Hepatocyte (in vitro differentiated cells): Measurements from ENCODE around the gene NDUFB8. TPM values are rescaled to one million over a fixed set of nuclear protein-coding genes. Genes with fewer than 3 reads are reported as not detected.

ENCODE experiments used
- DNase-seq: peaks from one replicate; pipeline ENCODE4 v3.0.0-alpha.2; 2016; ENCODE audit warnings: low spot score
- H2AFZ ChIP-seq: fragments of 200-600 bp; sonication (generic); 2 replicates; pipeline ENCODE4 v1.6.0; 2016; ENCODE audit warnings: antibody characterized with exemption, mild to moderate bottlenecking
- H3K27ac ChIP-seq: fragments of 200-600 bp; sonication (generic); 2 replicates; pipeline ENCODE4 v1.5.1; 2016; ENCODE audit warnings: mild to moderate bottlenecking
- H3K27me3 ChIP-seq: fragments of 200-600 bp; sonication (generic); 2 replicates; pipeline ENCODE4 v1.6.1; 2016
- H3K36me3 ChIP-seq: fragments of 200-600 bp; sonication (generic); replicated peaks from 2 replicates; pipeline ENCODE4 v1.5.1; 2016; ENCODE audit warnings: low read depth; ENCODE audit not compliant: insufficient read depth
- H3K4me1 ChIP-seq: fragments of 200-600 bp; sonication (generic); 2 replicates; pipeline ENCODE4 v1.5.1; 2016; ENCODE audit warnings: mild to moderate bottlenecking, moderate library complexity; ENCODE audit not compliant: insufficient read depth
- H3K4me2 ChIP-seq: fragments of 200-600 bp; sonication (generic); 2 replicates; pipeline ENCODE4 v1.6.0; 2016
- H3K4me3 ChIP-seq: fragments of 200-600 bp; sonication (generic); 2 replicates; pipeline ENCODE4 v1.5.1; 2016; ENCODE audit warnings: mild to moderate bottlenecking
- H3K79me2 ChIP-seq: fragments of 200-600 bp; sonication (generic); 2 replicates; pipeline ENCODE4 v1.6.0; 2017; ENCODE audit warnings: mild to moderate bottlenecking
- H3K9me2 ChIP-seq: fragments of 200-600 bp; sonication (generic); replicated peaks from 2 replicates; pipeline ENCODE4 v1.6.0; 2017; ENCODE audit warnings: mild to moderate bottlenecking; ENCODE audit not compliant: insufficient read depth
- H3K9me3 ChIP-seq: fragments of 200-600 bp; sonication (generic); 2 replicates; pipeline ENCODE4 v1.5.1; 2016; ENCODE audit warnings: low read depth, mild to moderate bottlenecking
- H4K20me1 ChIP-seq: fragments of 200-600 bp; sonication (generic); 2 replicates; pipeline ENCODE4 v1.6.0; 2016; ENCODE audit warnings: mild to moderate bottlenecking; ENCODE audit not compliant: insufficient read depth, poor library complexity, severe bottlenecking
- CTCF ChIP-seq: fragments of 200-600 bp; sonication (generic); IDR thresholded peaks from 2 replicates; pipeline ENCODE4 v1.5.1; 2016; ENCODE audit warnings: antibody characterized with exemption, mild to moderate bottlenecking; ENCODE audit not compliant: poor library complexity
- EZH2 ChIP-seq: fragments of 200-600 bp; sonication (generic); IDR thresholded peaks from 2 replicates; pipeline ENCODE4 v1.6.1; 2016; ENCODE audit warnings: antibody characterized with exemption, mild to moderate bottlenecking, borderline replicate concordance
- EZH2phosphoT487 ChIP-seq: fragments of 200-600 bp; sonication (generic); IDR thresholded peaks from one replicate; pipeline ENCODE4 v1.6.1; 2018; ENCODE audit warnings: antibody characterized with exemption, mild to moderate bottlenecking, low read depth, moderate library complexity; ENCODE audit not compliant: unreplicated experiment, severe bottlenecking
- WGBS: methylation state at CpG from one replicate; pipeline ENCODE4 v1.1.6; 2016; ENCODE audit warnings: low lambda C conversion rate; ENCODE audit errors: missing lambda C conversion rate; 5-methylcytosine and 5-hydroxymethylcytosine counted together
- polyA plus RNA-seq: library from polyadenylated mRNA; unstranded; fragments of >200 nt; fragmentation: Nextera tagmentation; extraction: Ambion mirVana; gene quantifications from 2 replicates; pipeline ENCODE4 v1.2.1, GENCODE V29; 2016
- total RNA-seq: library from RNA; depleted of rRNA; stranded (reverse); fragments of >200 nt; gene quantifications from 2 replicates; pipeline ENCODE4 v1.2.3, GENCODE V29; 2014

The NDUFB8 gene
- total and polyA plus RNA-seq, 2 experiments from 2014 or later = 124 to 355 TPM

DNA sequence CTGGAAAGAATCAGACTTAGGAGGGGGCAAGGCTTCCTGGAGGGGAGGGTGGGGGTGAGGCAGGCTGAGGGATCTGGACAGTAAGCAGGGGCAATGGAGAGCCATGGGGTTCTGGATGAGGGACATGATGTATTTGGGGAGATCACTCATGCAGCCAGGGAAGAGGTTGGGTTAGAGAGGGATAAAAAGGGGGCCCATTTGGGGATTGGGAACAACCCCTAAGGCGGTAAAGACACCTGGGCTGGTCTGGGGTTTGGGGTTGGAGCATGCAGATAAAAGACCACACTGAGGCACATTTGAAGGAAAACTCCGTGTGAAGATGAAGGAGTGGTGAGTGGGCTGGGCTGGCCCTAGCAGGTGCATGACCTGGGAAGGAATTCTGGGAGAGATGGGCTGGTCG is 36.9 kb upstream of the NDUFB8 start:
- H3K4me2 ChIP-seq = no peak overlapping the region
- no peaks in the 10 kb centered on the region for H3K79me2 ChIP-seq
- H3K4me1 ChIP-seq = no peaks in the 10 kb centered on the region
- H3K4me3 ChIP-seq = no peak overlapping the region
- H3K36me3 ChIP-seq = no peaks in the 10 kb centered on the region
- H3K27ac ChIP-seq = no peak overlapping the region
- no peak for DNase-seq
- no peaks in the 10 kb centered on the region for H3K9me2 ChIP-seq
- H2AFZ ChIP-seq = no peak overlapping the region
- H4K20me1 ChIP-seq = no peaks in the 10 kb centered on the region
- no peak for TF ChIP-seq CTCF
- TF ChIP-seq EZH2phosphoT487 = no peak
- TF ChIP-seq EZH2 = no peak
- H3K27me3 ChIP-seq = peaks cover 82% of the 10 kb centered on the region
- H3K9me3 ChIP-seq = no peaks in the 10 kb centered on the region
- 68% methylated on average over 3 of the region's 3 CpGs for WGBS

GRCh38 chr10:100565206-100565985 is 35.7 kb upstream of the NDUFB8 start:
- Histone ChIP-seq H3K9me3 (no peaks in the 10 kb centered on the region), H3K4me3 (no peak overlapping the region), H3K4me2 (no peak overlapping the region), H3K4me1 (no peaks in the 10 kb centered on the region), H3K79me2 (no peaks in the 10 kb centered on the region), H3K36me3 (no peaks in the 10 kb centered on the region), H3K27me3 (peaks cover 82% of the 10 kb centered on the region), H4K20me1 (no peaks in the 10 kb centered on the region), H3K27ac (no peak overlapping the region), H2AFZ (no peak overlapping the region), H3K9me2 (no peaks in the 10 kb centered on the region)
- 82% methylated on average over 9 of the region's 9 CpGs for WGBS
- TF ChIP-seq CTCF (no peak), EZH2phosphoT487 (no peak), EZH2 (no peak)
- DNase-seq = no peak

DNA sequence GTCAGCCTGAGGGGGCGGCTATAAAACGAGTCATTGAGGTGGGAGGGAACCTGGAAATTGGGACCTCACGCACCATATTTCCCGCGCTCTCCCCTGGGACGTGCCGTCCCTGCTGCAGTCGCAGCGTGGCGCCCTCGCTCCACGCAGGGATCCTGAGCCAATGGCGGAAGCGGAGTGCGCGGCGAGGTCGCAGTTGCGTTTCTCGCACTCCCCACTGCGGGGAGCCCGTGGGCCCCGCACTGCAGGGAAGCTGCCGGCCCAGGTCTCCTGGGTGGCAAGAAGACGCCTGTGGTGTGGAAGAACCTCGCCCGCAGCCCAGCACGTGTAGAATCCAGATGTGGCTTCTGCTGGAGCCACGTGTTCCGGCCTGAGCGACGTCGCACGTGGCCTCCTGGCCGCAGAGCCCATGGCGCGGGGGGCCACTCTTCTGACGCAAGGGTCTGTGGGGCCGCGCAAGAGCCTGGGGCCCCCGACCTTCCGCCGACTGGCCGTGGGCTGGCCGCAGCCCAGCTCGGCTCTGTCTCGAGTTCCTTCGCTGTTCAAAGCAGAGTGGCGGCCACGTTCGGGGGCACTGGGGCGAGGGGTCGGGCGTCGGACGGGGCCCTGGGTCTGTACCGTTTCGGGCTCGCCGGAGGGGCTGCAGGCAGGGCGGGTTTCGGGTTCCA is 32.5 kb upstream of the NDUFB8 start:
- Histone ChIP-seq H3K27ac (no peak overlapping the region), H3K4me3 (no peak overlapping the region), H3K9me2 (no peaks in the 10 kb centered on the region), H3K27me3 (peaks cover 52% of the 10 kb centered on the region), H2AFZ (no peak overlapping the region), H3K9me3 (no peaks in the 10 kb centered on the region), H3K36me3 (no peaks in the 10 kb centered on the region), H3K79me2 (no peaks in the 10 kb centered on the region), H4K20me1 (no peaks in the 10 kb centered on the region), H3K4me2 (no peak overlapping the region), H3K4me1 (no peaks in the 10 kb centered on the region)
- TF ChIP-seq EZH2 = no peak
- TF ChIP-seq CTCF = peak; percentile 94
- DNase-seq = peak; percentile 89
- 43% methylated on average over 61 of the region's 62 CpGs for WGBS
